HPDE6-E6E7 (cell line): Measurements from ENCODE around the gene SULT1C4.
"Not testable (repeated sequence)": the region's sequence is repeated elsewhere in the genome, so short reads cannot be mapped to it uniquely, and the experiment has no call there.

ENCODE experiments used
- DNase-seq: peaks from one replicate; pipeline ENCODE4 v3.0.0; 2011; ENCODE audit warnings: missing footprints; ENCODE audit errors: extremely low spot score

The SULT1C4 gene

GRCh38 chr2:108377815-108378630 is at the start of gene SULT1C4:
Gene SULT1C4 (plus strand): TSS chr2:108377954. CDS start chr2:108378338, 384 bp downstream.
- DNase-seq, result no peak

GRCh38 chr2:108329771-108330170 is 48.0 kb upstream of the SULT1C4 start:
- no peak for DNase-seq

DNA sequence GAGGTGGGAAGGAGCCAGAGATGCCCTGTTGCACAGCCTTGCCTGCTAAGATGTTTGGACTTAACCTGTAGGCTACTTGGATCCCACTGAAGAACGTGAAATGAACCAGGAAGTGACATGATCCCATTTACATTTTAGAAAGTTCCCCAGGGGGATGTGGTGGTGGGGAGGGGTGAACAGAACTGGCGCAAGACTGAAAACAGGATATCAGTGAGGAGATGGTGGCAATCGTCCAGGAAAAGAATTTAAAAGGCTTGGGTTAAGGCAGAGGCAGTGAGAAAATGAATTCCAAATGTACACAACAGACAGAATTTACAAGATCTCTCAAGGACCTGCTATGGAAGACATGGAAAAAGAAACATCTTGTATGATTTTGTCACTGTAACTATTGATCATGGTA is 46.8 kb upstream of the SULT1C4 start:
- no peak for DNase-seq

- no peak for DNase-seq
These were observed 31.8 kb upstream of the SULT1C4 start for GRCh38 chr2:108345951-108346350.

- no peak for DNase-seq
These were observed 30.9 kb upstream of the SULT1C4 start for GRCh38 chr2:108346827-108347226.

- DNase-seq, result no peak
These were observed 30.0 kb upstream of the SULT1C4 start for GRCh38 chr2:108347786-108348185.

- DNase-seq, result no peak
These were observed 28.8 kb upstream of the SULT1C4 start for GRCh38 chr2:108348816-108349570.

GRCh38 chr2:108349571-108349928 is 28.2 kb upstream of the SULT1C4 start:
- no peak for DNase-seq

GRCh38 chr2:108351889-108352288 is 25.9 kb upstream of the SULT1C4 start:
- no peak for DNase-seq

DNA sequence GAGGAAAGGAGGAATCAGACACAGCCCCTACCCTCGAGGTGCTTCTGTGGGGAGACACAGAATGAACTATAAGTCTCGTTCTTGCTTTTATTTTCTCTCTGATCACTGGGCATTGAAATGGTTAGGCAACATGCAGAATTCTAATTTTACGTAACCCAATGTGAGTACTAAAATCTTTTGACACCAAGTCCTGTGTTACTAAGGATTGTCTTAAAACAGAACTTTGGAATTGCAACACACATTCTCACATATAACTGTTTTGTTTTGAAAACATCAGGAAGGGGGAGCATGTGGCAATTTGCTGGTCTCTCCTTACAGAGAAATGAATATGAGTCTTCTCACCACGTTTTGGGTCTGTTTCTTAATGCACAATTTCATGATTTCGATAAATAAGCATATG is 23.6 kb upstream of the SULT1C4 start:
- no peak for DNase-seq

GRCh38 chr2:108355906-108356734 is 21.6 kb upstream of the SULT1C4 start:
- DNase-seq, result no peak

- DNase-seq, result not testable (repeated sequence)
These were observed 18.4 kb upstream of the SULT1C4 start for GRCh38 chr2:108359336-108359735.

DNA sequence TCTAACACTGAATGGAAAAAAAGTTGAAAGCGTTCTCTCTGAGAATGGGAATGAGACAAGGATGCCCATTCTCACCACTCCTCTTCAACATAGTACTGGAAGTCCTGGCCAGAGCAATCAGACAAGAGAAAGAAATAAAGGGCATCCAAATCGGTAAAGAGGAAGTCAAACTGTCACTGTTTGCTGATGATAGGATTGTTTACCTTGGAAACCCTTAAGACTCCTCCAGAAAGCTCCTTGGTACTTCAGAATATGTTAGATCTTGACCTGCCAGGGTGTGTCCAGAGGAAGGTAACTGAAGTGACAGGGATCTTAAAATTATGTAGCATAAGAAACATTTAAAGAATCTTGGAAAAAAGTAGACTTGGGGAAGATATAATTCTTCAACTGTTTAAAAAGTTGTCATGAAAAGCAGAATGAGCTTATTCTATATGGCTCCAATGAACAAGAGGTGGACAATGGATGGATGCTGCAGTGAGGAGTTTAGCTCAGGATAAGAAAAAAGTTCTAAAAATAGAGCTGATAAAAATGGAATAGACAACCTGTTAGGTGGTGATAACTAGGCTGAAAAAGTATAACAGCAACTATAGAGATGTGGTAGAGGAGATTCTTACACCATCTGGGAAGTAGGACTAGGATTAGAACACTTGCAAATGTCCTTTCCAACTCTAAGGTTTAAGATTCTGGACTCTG is 16.8 kb upstream of the SULT1C4 start:
- DNase-seq, result no peak

DNA sequence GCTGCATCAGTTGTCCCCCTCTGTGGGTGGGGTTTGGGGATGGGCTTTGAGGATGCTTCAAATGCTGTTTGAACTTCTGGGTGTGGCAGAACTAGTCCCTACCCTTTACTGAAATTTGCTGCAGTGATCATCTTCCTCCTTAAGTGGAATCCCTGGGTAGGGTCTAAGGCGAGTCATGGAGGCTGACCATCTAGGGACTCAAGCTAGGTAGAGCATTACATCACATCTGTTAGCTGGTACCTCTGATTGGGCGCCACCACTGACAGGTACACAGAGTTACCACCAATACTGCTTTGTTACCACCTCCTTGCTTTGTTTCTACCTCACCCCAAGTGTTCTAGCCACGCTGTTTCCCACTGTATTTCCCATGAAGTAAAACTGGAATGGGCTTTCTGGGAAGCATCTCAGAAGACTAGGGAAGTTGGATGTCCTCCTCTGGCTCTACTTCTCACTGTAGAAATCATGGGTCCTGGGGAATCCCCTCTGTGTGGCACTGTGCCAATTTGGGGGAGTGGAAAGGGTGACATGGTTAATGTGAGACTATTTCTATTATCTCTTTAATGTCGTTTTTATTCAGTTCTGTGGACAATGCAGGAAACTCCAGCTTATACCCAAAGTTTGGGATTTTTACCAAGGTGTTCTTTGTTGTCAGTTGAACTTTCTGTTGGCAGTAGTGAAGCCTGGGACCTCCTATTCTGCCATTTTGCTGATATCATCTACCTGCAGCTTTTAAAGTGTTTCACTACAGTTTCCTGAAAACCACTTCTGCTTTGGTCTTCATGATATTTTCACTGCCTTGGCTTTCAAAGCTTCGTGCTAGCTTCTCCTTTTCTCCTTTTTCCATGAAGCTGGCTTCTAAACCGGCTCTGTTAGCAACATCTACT is 14.5 kb upstream of the SULT1C4 start:
- DNase-seq, result no peak

- DNase-seq, result no peak
These were observed 13.9 kb upstream of the SULT1C4 start for GRCh38 chr2:108363908-108364225.

GRCh38 chr2:108364676-108365297 is 13.0 kb upstream of the SULT1C4 start:
- DNase-seq, result no peak

- DNase-seq, result no peak
These were observed 12.1 kb upstream of the SULT1C4 start for GRCh38 chr2:108365656-108366055.

- DNase-seq, result no peak
These were observed 10.7 kb upstream of the SULT1C4 start for GRCh38 chr2:108367014-108367413.

GRCh38 chr2:108367561-108368175 is 10.1 kb upstream of the SULT1C4 start:
- no peak for DNase-seq

DNA sequence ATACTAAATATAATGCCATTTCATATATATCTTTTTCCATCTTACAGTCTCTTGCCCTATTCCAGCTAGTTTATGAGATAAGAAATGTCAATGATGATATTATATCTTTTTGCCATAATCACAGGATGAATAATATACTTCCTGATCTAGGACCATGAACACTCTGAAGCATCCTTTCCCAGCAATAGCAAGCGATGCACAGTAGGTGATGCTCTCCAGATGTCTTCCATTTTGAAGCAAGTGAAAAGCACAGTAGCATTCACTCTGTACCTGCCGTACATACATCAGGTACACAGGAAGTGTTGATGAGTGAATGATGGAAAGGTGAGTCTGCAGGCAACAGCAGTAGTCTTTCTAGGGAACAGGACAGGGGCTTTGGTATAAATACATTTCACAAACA is 8.6 kb upstream of the SULT1C4 start:
- DNase-seq, result no peak
